HG03097 (cell line): Measurements from ENCODE around the gene FNBP1L.

ENCODE experiments used
- ATAC-seq: cut with Tn5 transposase; IDR thresholded peaks from one replicate; pipeline ENCODE4 v1.9.1; 2021; ENCODE audit not compliant: unreplicated experiment, low FRiP score

Gene FNBP1L

DNA sequence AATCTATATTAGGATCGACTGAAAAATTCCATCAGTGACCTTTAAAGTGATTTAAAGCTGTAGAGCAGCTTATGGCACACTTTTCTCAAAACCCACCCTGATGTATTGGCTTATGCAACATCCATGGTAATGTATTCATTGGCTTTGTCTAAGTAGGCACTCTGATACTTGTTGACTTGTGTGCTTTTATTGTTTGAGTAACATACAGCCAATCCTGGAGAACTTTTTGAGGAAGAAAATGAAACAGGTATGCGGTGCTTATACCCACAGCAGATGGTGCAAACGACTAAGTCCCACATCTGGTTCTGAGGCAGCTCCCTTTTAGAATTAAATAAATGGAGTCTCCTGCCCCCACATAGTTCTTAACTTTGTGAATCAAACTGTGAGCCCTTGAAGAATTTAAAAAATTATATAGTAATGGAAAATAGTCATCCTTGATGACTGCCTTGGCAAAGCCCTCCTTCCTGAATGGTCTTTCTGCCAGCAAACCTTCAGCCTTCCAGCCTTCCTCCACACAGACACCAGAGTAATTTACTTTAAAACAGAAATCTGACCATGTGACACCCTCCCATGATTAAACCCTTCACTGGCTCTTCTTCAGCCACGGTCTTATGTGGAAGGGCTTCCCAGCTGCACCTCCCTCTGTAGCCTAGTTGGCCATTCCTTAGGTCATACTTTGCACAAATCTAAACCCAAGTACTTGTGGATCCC, 117.7 kb downstream of the FNBP1L start:
- no peak for ATAC-seq

DNA sequence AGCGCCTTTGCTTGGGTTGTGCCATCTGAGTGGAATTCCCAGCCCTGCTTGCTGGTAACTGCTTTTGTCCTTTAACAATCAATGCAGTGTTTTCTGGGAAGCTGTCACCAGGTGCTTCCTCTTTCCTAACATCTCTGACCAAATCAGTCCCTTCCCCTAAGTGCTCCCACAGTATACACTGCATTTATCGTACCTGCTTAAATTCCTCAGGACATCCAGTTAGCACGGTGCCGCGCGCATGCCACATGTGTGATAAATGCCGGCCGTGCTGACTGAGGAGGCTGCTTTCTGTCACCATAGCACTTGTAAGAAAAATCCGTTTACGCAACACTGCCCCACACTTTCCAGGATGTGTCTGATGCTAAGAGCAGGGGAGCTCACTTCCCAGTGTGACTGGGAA, 118.3 kb downstream of the FNBP1L start:
- ATAC-seq, result no peak

DNA sequence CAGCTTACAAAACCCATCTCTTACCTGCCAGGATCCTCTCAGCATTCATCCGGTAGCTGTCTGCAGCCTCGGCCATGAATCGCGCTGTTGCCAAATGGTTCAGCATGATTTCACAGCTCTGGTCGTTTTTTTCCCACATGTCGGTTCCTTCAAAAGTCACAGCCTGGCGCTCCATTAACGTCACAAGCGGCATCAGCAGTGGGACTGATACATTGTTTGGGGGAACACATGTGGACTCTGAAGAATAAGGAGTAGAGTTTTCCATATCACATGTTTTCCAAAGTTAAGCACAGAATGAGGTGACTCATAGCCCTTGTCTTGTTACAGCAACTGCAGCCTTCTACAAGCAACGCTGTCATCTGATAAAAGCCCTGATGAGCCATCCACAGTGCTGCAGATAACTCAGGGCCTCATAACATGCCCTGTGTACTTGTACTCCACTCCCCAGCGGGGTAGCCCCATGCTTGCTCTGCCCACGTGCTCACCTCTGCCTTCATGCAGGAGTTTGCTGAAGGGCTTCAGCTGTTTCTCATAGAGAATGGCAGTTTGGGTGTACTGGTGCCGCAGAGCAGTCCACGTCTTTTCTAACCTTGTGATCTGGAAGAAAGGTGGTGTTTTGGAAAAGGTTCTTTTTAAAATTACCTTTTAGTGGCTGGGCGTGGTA, 119.5 kb downstream of the FNBP1L start:
- ATAC-seq, result no peak

DNA sequence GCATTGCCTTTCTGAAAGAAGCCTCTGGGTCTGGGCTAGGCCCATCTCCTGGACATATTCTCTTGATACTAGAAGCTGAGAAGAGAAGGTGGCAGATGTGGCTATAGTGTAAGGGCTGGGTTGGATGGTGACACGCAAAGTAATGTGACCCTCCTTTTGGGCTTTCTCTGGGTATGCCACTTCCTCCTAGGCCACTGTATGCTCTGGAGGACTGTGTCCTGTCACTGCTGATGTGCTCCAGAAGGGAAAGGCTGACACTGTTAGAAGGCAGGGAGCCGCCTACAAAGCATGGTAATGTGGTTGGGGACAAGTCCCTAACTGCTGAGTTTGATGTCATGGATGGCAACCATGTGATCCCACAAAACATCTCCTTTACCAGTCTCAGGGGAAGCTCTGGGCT, 121.6 kb downstream of the FNBP1L start:
- no peak for ATAC-seq

DNA sequence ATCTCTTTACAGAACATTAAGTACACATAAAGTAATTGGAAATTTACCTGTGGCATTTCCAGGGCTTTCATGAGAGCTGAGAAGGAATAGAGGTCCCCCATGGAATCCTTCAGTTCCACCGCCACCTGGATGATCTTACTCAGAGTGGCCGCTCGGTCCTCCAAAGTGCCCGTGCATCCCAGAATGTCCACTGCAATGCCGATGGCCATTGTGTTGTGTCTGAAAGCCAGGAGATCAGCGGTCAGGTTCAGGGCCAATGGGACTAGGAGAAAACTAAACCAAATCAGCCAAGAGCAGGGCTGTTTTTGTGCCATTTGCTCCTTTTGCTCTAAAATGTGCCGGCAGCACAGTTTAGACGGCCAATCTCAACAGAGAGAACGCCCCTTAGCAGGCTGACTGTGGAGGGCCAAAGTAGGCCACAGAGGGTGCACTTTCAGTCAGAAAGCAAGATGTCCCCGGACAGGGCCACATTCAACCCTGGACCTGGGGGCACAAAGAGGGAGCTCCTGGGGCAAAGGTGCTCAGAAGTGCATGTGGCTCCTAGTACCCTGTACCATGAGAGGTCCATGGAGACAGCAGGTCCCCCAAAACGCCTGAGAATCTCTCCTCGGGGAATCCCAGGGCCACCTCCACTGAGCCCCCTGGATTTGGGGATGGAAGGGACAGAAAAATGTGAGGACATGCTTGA, 123.8 kb downstream of the FNBP1L start:
- ATAC-seq, result no peak

DNA sequence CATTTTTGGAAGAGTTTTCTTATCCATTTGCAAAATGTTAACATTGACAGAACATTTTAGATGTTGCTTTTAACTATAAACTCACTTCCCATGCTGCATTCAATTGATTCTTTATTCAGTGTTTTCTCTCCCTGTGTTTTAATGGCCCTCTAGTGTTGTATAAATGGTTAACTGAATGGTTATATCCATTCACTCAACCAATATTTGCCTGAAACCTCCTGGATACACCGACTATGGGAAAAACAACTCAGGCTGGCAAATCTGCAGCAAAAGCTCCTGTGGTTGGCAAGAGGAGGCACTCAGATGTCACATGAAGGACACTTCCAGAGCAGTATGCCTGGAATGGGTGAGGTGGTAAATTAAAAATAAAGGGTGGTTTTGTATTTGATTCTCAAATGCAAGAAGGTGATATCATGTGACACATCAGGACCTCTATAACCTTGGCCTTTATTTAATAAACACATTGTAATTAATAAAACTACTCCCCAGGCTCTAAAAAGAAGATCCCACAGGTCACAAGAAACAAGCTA, 126.1 kb downstream of the FNBP1L start:
- no peak for ATAC-seq

DNA sequence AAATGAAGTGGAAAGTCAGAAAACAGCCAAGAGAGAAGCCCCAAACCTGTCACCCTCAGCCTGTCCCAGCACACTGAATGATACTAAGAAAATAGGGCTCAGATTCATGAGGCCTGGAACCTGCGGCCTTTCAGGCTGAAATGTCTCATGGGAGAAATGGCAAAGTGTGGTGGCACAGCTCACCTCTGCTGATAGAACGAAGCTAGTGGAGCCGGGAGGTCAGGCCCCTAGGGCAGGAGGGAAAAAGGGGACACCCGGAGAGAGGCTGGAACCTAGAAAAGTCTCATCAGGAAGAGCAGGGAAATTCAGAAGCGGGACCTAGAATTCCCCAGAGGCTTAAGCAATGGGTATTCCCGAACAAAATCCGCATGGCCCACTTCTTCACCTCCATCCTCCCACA, 126.6 kb downstream of the FNBP1L start:
- no peak for ATAC-seq

DNA sequence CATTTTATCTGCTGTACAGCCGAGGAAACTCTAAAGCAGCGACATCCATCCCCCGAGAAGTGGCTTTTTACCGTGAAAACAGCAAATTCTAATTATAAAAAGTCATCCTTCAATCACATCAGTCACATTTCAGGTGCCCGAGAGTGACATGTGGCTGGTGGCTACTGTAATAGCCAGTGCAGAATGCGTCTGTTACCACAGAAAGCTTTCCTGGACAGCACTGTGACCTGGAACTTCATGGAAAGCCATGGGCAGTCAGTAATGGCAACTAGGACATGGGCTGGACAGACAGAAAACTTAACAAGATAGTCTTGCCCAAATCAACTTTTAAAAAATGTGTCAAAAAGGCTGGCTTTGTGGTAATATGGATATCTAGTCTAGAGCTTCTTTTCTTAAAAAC, 127.1 kb downstream of the FNBP1L start:
- ATAC-seq, result no peak

DNA sequence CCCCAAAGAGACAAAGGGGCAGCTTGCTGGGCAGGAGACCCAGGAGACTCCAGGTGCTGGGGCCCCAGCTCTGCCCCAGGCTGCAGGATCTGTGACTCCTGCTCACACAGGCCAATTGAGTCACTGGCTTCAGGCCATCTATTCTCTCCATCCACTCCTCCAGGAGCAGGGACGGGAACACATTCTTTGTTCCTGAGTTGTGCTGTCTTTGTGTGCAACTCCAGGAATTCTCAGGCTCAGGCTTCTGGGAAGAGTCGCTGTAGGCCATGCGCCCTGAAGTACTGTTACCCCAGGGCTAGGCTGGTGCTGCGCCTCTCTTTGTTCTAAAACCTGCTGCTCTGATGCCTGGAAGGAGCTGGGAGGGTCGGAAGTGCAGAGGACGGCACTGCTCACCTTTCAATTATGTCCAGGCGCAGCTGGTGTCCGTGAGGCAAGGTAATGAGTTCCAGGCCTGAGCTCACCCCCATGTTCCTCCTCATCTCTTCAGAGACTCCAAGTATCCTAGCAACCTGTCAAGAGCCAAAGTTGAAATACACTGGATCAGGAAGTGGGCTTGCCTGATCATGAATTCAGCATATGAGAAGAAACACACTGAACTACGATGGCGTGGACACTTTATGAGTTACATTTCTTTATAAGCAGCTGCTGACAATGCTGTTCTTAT, 127.8 kb downstream of the FNBP1L start:
- ATAC-seq, result no peak

DNA sequence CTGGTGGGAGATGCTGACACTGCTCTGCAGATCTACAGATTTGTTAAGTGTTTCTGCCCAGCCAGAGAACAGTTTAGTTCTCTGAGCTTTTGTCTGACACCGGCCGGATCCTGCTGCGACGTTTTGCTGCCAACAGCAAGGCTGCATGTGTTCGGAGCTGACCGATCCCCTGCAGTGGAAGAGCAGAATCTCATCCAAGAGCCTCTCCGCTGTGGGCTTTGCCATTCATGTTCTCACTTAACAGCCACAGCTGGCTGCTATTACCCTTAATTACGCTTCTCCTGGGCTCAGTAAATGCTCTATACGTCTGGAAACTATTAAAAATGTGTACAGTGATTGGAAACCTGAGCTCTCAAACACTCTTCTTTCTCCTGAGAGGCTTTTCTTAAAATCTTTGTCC, 128.4 kb downstream of the FNBP1L start:
- ATAC-seq, result no peak

DNA sequence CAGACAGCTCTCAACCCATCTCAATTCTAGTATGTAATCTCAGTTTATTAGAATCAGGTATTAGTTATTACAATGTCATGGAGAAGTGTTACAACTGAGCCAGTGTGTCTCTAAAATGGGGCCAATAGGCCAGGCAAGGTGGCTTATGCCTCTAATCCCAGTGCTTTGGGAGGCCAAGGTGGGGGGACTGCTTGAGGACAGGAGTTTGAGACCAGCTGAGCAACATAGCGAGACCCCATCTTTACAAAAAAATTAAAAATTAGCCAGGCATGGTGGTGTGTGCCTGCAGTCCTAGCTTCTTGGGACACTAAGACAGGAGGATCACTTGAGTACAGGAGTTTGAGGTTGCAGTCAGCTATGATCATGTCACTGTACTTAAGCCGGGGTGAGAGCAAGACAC, 128.8 kb downstream of the FNBP1L start:
- no peak for ATAC-seq

DNA sequence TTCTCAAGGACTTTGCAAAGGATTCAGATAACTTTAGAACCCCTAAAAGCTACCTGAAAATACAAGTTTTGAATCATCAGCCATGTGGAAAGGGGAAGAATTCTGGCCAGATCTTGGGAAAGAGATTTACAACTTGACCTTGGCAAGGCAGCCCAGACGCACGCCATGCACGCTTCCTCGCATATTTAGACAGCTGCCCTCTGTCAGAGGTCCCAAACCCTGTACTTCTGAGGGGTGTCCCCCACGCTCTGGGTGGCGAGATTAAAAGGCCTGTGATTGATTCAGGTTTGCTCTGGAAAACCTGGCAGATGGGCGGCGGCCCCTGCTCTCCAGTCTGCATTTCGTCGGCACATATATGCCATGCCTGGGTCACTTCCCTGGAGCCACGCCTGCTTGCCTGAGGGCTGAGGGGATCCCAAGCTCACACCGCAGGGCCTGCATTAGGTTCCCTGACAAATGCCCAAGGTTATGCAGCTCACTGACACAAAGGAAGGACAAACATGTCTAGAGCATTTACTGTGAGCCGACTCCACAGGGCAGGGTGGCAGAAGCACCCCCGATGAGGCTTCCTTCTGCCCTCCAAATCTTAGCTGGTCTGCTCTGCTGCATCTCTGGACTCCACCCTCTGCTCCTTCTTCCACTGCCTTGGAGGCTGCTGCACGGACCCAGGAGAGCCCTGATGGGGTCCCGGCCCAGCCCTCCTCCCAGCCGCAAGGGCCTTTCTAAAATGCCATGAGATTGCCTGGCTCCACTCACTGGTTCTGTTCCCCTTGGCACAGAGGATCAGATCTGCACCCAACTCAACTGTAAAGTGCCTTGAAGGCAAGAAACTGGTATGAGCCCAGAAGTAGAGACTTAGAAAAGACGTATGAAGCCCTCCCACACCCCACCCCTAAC, 129.9 kb downstream of the FNBP1L start:
- no peak for ATAC-seq

DNA sequence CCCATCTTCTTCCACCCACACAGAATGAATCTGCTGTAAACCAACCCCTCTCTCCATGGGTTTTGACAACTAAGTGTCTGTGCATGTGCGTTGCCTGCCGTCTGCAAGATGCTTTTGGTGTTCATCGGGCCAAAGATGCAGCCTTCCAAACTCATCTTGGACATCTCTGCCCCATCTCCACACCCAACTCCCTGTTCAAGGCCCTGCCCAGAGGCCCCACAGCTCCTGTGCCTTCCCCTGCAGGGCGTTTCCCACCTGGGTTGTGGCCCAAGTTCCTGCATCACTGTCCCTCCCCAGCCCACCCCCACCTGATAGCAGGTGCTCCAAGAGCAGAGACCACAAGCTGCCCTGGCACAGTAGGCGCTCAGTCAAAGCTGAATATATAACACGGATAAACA, 130.5 kb downstream of the FNBP1L start:
- no peak for ATAC-seq

DNA sequence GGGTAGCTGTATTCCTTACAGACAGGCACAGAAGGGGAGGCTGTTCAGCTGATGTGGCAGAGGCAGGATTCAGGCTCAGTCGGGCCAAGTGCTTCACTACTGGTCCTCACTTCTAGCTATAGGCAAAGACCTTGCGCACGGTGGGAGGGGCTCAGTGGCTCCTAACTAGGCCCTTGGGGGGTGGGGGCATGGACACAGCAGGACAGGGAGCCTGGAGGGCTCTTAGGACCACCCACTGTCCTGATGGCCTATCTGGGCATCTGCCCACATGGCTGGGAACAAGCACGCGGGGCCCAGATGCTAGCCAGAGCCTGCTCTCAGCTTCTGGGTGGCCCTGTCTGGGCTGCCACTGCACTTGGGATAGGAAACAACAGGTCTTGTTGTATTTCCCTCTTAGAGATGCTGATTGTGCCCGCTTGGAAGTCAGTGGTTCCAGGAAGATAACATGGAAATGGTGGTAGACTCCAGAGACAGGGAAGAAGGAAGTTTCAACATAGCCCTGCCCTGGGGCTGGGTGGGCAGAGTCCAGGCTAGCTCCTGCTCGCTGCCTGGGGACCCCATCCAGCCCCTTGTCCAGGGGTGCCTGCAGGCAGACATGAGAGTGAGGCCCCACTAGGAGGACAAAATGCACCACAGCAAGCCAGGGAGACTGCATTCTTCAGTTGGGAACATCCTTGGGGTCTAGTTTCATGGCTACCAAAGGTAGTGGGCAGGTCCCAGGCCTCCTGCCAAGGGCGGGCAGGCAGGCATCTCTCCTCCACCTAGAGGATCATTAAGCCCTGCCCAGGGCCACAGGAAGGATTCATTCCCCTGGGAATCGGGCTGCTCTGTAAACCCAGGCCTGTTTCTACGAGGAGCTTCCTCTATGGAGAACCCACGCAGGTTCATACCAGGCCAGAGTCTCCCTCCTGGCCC, 131.2 kb downstream of the FNBP1L start:
- ATAC-seq, result no peak

DNA sequence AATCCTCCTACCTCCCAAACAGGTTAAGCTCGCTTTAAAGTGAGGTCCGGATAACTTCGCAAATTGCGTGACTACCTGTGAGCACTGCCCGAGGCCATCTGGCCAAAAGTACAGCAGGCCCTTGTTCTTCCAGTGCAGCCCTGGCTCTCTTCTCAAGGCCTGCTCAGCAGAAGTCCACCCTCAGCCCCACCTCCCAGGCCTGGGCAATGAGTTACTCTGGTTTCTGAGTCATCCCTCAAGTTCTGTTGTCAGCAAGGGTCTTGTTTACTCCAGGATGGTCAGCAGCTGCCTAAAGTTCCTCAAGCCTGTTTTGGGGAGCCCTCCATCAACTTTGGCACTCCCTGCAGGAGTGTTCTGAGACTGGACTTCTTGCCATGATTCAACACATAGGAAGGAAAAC, 132.0 kb downstream of the FNBP1L start:
- ATAC-seq, result no peak

DNA sequence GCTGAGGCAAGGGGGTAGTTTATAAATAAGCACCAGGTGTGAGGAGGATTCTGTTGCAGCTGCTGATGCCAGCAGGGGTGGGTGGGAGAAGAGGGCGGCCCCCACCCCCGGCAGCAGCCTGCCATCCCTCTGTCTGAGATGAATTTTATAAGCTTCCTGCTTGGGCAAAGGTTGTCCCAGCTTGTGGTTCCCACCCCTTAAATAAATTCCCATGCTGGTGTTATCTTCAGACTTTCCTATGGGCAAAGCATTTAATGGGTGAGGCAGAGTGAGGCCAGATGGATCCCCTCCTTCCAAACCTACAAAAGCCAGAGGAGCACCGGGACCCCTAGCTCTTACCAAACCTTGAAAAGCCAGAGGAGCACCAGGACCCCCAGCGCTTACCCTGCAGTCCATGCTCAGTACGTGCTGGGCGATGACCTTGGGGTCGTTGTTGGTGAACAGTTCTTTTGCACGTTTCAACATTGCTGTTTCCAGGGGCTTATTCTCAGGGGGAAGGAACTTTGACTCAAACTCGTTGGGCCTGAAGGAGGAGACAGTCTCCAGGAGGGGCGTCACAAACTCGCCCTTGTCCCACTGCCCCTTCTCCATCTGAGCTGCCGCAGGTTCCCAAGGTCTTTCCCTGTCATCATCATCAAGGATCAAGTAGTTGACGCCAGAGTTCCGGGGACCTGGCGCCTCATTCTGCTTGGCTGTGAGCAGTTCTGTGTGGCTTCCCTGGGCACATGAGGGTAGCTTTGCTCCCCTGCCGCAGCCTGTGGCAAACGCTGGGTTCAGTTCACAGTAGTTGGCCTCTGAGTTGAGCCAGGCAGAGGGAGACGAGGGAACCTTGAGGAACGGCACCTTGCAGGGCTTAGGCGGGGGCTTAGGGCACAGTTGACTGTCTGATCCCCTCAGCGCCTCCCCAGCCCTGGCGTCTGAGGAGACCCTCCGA, 134.3 kb downstream of the FNBP1L start:
- no peak for ATAC-seq

DNA sequence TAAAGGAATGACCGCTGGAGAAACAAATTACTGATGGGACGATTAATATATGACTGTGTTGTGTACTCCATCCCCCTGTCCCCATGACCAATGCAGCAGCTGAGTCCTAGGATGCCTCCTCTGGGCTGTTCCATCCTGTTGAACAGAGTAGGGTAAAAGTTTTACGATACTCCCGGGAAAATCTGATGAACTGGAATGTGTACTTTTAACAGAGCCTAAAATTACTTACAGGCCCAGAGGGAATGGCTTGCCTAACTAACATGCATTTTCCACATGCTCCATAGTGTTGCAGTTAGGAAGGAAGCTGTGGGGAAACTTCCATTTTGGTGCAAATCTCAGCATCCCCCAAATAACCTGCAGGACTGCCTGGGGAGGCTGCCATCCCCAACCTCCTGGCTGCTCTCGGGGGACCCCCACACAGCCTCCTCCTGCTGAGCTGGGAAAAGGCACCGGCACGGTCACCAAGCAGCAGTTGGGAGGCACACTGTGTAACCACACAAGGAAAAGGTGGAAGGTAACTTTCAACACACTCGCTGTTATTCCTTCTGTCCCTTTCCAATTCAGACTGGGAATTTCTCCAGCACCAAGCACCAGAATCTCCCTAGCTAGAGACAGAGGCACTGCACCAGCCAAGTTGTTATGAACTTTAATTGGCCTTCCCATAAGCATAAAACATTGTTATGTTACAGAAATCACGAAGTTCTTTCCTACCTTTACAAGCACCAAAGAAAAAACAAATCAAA, 136.5 kb downstream of the FNBP1L start:
- ATAC-seq, result no peak
